Suprapubic skin (tissue), 4 donors: Measurements from ENCODE around the gene VASH1. TPM values are rescaled to one million over a fixed set of nuclear protein-coding genes. Genes with fewer than 3 reads are reported as not detected.

Experiments used
- DNase-seq, 2 donors: peaks; one replicate each; pipeline ENCODE4 v3.0.0-alpha.2; 2019; ENCODE audit warnings: low spot score in 2 of 2
- H3K27ac ChIP-seq: fragments of 200-600 bp; sonication (generic); one replicate; pipeline ENCODE4 v1.5.1; 2019
- H3K27me3 ChIP-seq: fragments of 200-600 bp; sonication (generic); one replicate; pipeline ENCODE4 v1.5.1; 2019
- H3K36me3 ChIP-seq: fragments of 200-600 bp; sonication (generic); one replicate; pipeline ENCODE4 v1.5.1; 2019
- H3K4me1 ChIP-seq: fragments of 200-600 bp; sonication (generic); one replicate; pipeline ENCODE4 v1.5.1; 2019
- H3K4me3 ChIP-seq: fragments of 200-600 bp; sonication (generic); one replicate; pipeline ENCODE4 v1.5.1; 2019; ENCODE audit warnings: mild to moderate bottlenecking
- H3K9me3 ChIP-seq: fragments of 200-600 bp; sonication (generic); one replicate; pipeline ENCODE4 v1.5.1; 2019
- CTCF ChIP-seq, 2 donors: fragments of 200-600 bp in 1 of 2; fragments of 450-650 bp in 1 of 2; sonication (generic) in 1 of 2; IDR thresholded peaks; one replicate each; pipeline ENCODE4 v1.5.1; 2016 to 2019; ENCODE audit warnings: antibody characterized with exemption in 2 of 2, mild to moderate bottlenecking in 1 of 2, moderate library complexity in 1 of 2
- EP300 ChIP-seq: sonication (generic); formaldehyde crosslinking; IDR thresholded peaks from one replicate; pipeline ENCODE4 v1.6.1; 2017; ENCODE audit warnings: antibody characterized with exemption
- POLR2A ChIP-seq, 2 donors: fragments of 450-650 bp; IDR thresholded peaks; one replicate each; pipeline ENCODE4 v1.6.1; 2017; ENCODE audit warnings: antibody characterized with exemption in 2 of 2, mild to moderate bottlenecking in 2 of 2, moderate library complexity in 2 of 2
- POLR2AphosphoS5 ChIP-seq, 3 donors: sonication (generic); formaldehyde crosslinking; IDR thresholded peaks; one replicate each; pipeline ENCODE4 v1.6.1; 2017; ENCODE audit warnings: antibody characterized with exemption in 3 of 3
- WGBS: methylation state at CpG from one replicate; pipeline ENCODE4 v1.1.5; 2018; 5-methylcytosine and 5-hydroxymethylcytosine counted together
- total RNA-seq, 4 donors: library from RNA; depleted of rRNA; stranded (reverse); fragments of >200 nt; gene quantifications; one replicate each; pipeline ENCODE4 v1.1.0, GENCODE V29; 2016

The VASH1 gene
- total RNA-seq, 4 donors from 2014 or later: 0.68 to 5.8 (median 4.1) TPM

GRCh38 chr14:76724651-76725550 is 36.4 kb upstream of the VASH1 start:
- Histone ChIP-seq H3K9me3 (no peaks in the 10 kb centered on the region), H3K27ac (no peak overlapping the region), H3K27me3 (no peaks in the 10 kb centered on the region), H3K4me1 (no peaks in the 10 kb centered on the region), H3K4me3 (no peak overlapping the region), H3K36me3 (no peaks in the 10 kb centered on the region)
- 64% methylated on average over 8 of the region's 8 CpGs for WGBS
- TF ChIP-seq POLR2A (IDR thresholded peaks at IDR 0.05) (no peak), EP300 (no peak), CTCF (IDR thresholded peaks at IDR 0.05) (no peak), POLR2AphosphoS5 (IDR thresholded peaks at IDR 0.05) (no peak)
- DNase-seq: no peak

GRCh38 chr14:76726551-76726970 is 34.7 kb upstream of the VASH1 start:
- no peaks in the 10 kb centered on the region for H3K4me1 ChIP-seq
- H3K27ac ChIP-seq: no peak overlapping the region
- DNase-seq: no peak
- H3K36me3 ChIP-seq: no peaks in the 10 kb centered on the region
- H3K4me3 ChIP-seq: no peak overlapping the region
- no peak for TF ChIP-seq POLR2AphosphoS5 (IDR thresholded peaks at IDR 0.05)
- TF ChIP-seq POLR2A (IDR thresholded peaks at IDR 0.05): no peak
- TF ChIP-seq EP300: no peak
- TF ChIP-seq CTCF (IDR thresholded peaks at IDR 0.05): no peak
- WGBS: 41% methylated on average over 7 of the region's 11 CpGs
- no peaks in the 10 kb centered on the region for H3K9me3 ChIP-seq
- H3K27me3 ChIP-seq: no peaks in the 10 kb centered on the region

GRCh38 chr14:76727384-76727783 is 33.9 kb upstream of the VASH1 start:
- H3K4me3 ChIP-seq: no peak overlapping the region
- DNase-seq: no peak
- H3K27ac ChIP-seq: no peak overlapping the region
- no peaks in the 10 kb centered on the region for H3K36me3 ChIP-seq
- H3K9me3 ChIP-seq: no peaks in the 10 kb centered on the region
- H3K27me3 ChIP-seq: no peaks in the 10 kb centered on the region
- TF ChIP-seq EP300: no peak
- TF ChIP-seq POLR2AphosphoS5 (IDR thresholded peaks at IDR 0.05): no peak
- no peaks in the 10 kb centered on the region for H3K4me1 ChIP-seq
- 59% methylated on average over 4 of the region's 4 CpGs for WGBS

GRCh38 chr14:76727901-76728300 is 33.4 kb upstream of the VASH1 start:
- H3K9me3 ChIP-seq: no peaks in the 10 kb centered on the region
- WGBS: 43% methylated on average over 1 of the region's 1 CpG
- no peak for TF ChIP-seq EP300
- TF ChIP-seq POLR2AphosphoS5 (IDR thresholded peaks at IDR 0.05): no peak
- TF ChIP-seq CTCF (IDR thresholded peaks at IDR 0.05): no peak
- no peaks in the 10 kb centered on the region for H3K27me3 ChIP-seq
- H3K4me3 ChIP-seq: no peak overlapping the region
- DNase-seq: no peak
- H3K4me1 ChIP-seq: no peaks in the 10 kb centered on the region
- H3K36me3 ChIP-seq: no peaks in the 10 kb centered on the region
- no peak overlapping the region for H3K27ac ChIP-seq

- Histone ChIP-seq H3K27ac (no peak overlapping the region), H3K27me3 (no peaks in the 10 kb centered on the region), H3K36me3 (no peaks in the 10 kb centered on the region), H3K9me3 (no peaks in the 10 kb centered on the region), H3K4me3 (no peak overlapping the region), H3K4me1 (no peaks in the 10 kb centered on the region)
- 58% methylated on average over 2 of the region's 2 CpGs for WGBS
- no peak for DNase-seq
- TF ChIP-seq EP300: no peak
- TF ChIP-seq POLR2AphosphoS5 (IDR thresholded peaks at IDR 0.05): no peak
- TF ChIP-seq POLR2A (IDR thresholded peaks at IDR 0.05): no peak
- TF ChIP-seq CTCF (IDR thresholded peaks at IDR 0.05): no peak
Measured at GRCh38 chr14:76729258-76729657, 32.0 kb upstream of the VASH1 start.
